ENCODE data around the gene ITGAX.
"Not testable (repeated sequence)": the region's sequence is repeated elsewhere in the genome, so short reads cannot be mapped to it uniquely, and the experiment has no call there.

The ITGAX gene

GRCh38 chr16:31354394-31355291 lies at the start of gene ITGAX:
ITGAX (plus strand) TSS chr16:31355176; CDS start chr16:31355255, 79 bp downstream.
- no peak for DNase-seq (ENCODE audit: low read depth, low spot score)

- DNase-seq (ENCODE audit: low read depth, low spot score), result no peak
Measured at GRCh38 chr16:31305219-31305618, 49.8 kb upstream of the ITGAX start.

GRCh38 chr16:31308381-31308780 lies 46.6 kb upstream of the ITGAX start:
- not testable (repeated sequence) for DNase-seq (ENCODE audit: low read depth, low spot score)

GRCh38 chr16:31322500-31322899 lies 32.5 kb upstream of the ITGAX start:
- DNase-seq (ENCODE audit: low read depth, low spot score), result no peak

GRCh38 chr16:31323959-31324629 lies 30.9 kb upstream of the ITGAX start:
- no peak for DNase-seq (ENCODE audit: low read depth, low spot score)

GRCh38 chr16:31325171-31325570 lies 29.8 kb upstream of the ITGAX start:
- no peak for DNase-seq (ENCODE audit: low read depth, low spot score)

- DNase-seq (ENCODE audit: low read depth, low spot score), result no peak
Measured at GRCh38 chr16:31327646-31328225, 27.2 kb upstream of the ITGAX start.

GRCh38 chr16:31328322-31329052 lies 26.5 kb upstream of the ITGAX start:
- DNase-seq (ENCODE audit: low read depth, low spot score), result no peak

GRCh38 chr16:31329671-31330552 lies 25.1 kb upstream of the ITGAX start:
- no peak for DNase-seq (ENCODE audit: low read depth, low spot score)

- DNase-seq (ENCODE audit: low read depth, low spot score), result no peak
Measured at GRCh38 chr16:31330553-31330890, 24.5 kb upstream of the ITGAX start.

GRCh38 chr16:31331141-31331764 lies 23.7 kb upstream of the ITGAX start:
- no peak for DNase-seq (ENCODE audit: low read depth, low spot score)

GRCh38 chr16:31331807-31332301 lies 23.1 kb upstream of the ITGAX start:
- DNase-seq (ENCODE audit: low read depth, low spot score), result no peak

- no peak for DNase-seq (ENCODE audit: low read depth, low spot score)
Measured at GRCh38 chr16:31332544-31332943, 22.4 kb upstream of the ITGAX start.

- no peak for DNase-seq (ENCODE audit: low read depth, low spot score)
Measured at GRCh38 chr16:31333686-31334649, 21.0 kb upstream of the ITGAX start.

- DNase-seq (ENCODE audit: low read depth, low spot score), result no peak
Measured at GRCh38 chr16:31334934-31335333, 20.0 kb upstream of the ITGAX start.

- no peak for DNase-seq (ENCODE audit: low read depth, low spot score)
Measured at GRCh38 chr16:31335431-31335830, 19.5 kb upstream of the ITGAX start.

GRCh38 chr16:31338166-31338685 lies 16.8 kb upstream of the ITGAX start:
- DNase-seq (ENCODE audit: low read depth, low spot score), result not testable (repeated sequence)

GRCh38 chr16:31344712-31345111 lies 10.3 kb upstream of the ITGAX start:
- DNase-seq (ENCODE audit: low read depth, low spot score), result no peak

- no peak for DNase-seq (ENCODE audit: low read depth, low spot score)
Measured at GRCh38 chr16:31347445-31347844, 7.5 kb upstream of the ITGAX start.

Measured in smooth muscle cell of the brain vasculature (primary cell).